H1 (cell line): ENCODE data around the gene GIPC2. TPM values are rescaled to one million over a fixed set of nuclear protein-coding genes. Genes with fewer than 3 reads are reported as not detected.

Experiments
- ASH2L ChIP-seq: fragments of 200-600, 300-600 bp; sonication (generic); IDR thresholded peaks from one replicate; pipeline ENCODE4 v1.7.1; 2017; ENCODE audit warnings: low read length
- EGR1 ChIP-seq: IDR thresholded peaks from 2 replicates; pipeline ENCODE4 v1.6.1; 2011; ENCODE audit warnings: low read depth, low read length, borderline replicate concordance
- JUN ChIP-seq: IDR thresholded peaks from 2 replicates; pipeline ENCODE4 v1.6.1; 2011; ENCODE audit warnings: low read depth, mild to moderate bottlenecking, improper control_type of control experiment, low read length
- KDM5A ChIP-seq: fragments of 200-600 bp; IDR thresholded peaks from 2 replicates; pipeline ENCODE4 v1.7.1; 2012; ENCODE audit warnings: mild to moderate bottlenecking, low read length, inconsistent platforms, mixed read lengths
- MAFK ChIP-seq: IDR thresholded peaks from 2 replicates; pipeline ENCODE4 v1.6.1; 2012; ENCODE audit warnings: low read depth, mild to moderate bottlenecking, improper control_type of control experiment, low read length
- RAD21 ChIP-seq, 2 experiments: IDR thresholded peaks in 1 of 2; conservative IDR thresholded peaks in 1 of 2; 2 replicates each; pipeline ENCODE4 v1.6.1; 2011; ENCODE audit warnings: low read depth in 2 of 2, low read length in 2 of 2, improper control_type of control experiment in 1 of 2, inconsistent platforms in 1 of 2, mild to moderate bottlenecking in 1 of 2, moderate library complexity in 1 of 2
- SP4 ChIP-seq: IDR thresholded peaks from 2 replicates; pipeline ENCODE4 v1.6.1; 2012; ENCODE audit warnings: low read length, inconsistent platforms
- polyA plus RNA-seq, 7 experiments: library from polyadenylated mRNA; depleted of rRNA in 3 of 7; stranded (reverse) in 5 of 7; unstranded in 2 of 7; fragments of >200 nt in 5 of 7; fragments of 200-250 nt in 2 of 7; gene quantifications; 1 replicate in 5 of 7; 2 replicates in 1 of 7; 4 replicates in 1 of 7; pipeline versions ENCODE4 v1.2.1 to v1.2.3, GENCODE V29; 2011 to 2013; ENCODE audit warnings: missing spikeins in 2 of 7, mixed read lengths in 2 of 7
- total RNA-seq: library from RNA; stranded (reverse); fragmentation: NEBNext Ultra II Directional; extraction: Animal tissue kit (Norgen Biotek cat#: 25700); gene quantifications from 2 replicates; pipeline ENCODE4 v1.2.1, GENCODE V29; 2021
- TF ChIP-seq, protein P1 (sequence below): fragments of 300-600 bp; sonication (generic); IDR thresholded peaks from 2 replicates; pipeline ENCODE4 v1.7.1; 2012; ENCODE audit warnings: low read length, moderate library complexity, mild to moderate bottlenecking, inconsistent platforms; ENCODE audit not compliant: insufficient replicate concordance
- TF ChIP-seq, protein P2 (sequence below): IDR thresholded peaks from 2 replicates; pipeline ENCODE4 v1.6.1; 2012; ENCODE audit warnings: inconsistent platforms

Gene GIPC2
- total and polyA plus RNA-seq, 2 of the 8 experiments (the other 6 are each of a cell fraction or from before 2014, with no cell fraction given) = 0.29 to 0.69 TPM

DNA sequence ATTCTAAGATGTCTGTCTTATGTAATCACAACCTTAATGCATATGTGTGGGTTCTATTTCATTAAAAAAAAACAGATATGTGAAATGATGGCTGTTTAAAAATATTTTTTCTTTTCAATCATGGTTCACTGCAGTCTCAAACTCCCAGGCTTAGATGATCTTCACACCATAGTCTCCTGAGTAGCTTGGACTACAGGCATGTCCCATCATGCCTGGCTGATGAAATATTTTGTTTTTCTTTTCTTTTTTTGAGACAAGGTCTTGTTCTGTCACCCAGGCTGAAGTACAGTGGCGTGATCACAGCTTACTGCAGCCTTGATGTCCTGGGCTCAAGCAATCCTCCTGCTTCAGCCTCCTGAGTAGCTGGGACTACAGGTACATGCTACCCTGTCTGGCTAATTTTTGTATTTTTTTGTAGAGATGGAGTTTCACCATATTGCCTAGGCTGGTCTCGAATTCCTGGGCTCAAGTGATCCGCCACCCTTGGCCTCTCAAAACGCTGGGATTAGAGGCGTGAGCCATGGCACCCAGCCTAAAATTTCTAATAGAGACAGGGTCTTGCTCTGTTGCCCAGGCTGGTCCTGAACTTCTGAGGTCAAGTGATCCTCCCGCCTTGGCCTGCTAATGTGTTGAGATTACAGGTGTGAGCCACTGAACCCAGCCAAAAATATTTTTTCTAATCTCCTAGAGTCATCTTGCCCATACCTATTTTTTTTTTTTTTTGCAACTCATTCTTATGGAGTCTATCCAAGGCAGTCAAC, 67.6 kb downstream of the GIPC2 start (continued):
- TF ChIP-seq, protein P1, sequence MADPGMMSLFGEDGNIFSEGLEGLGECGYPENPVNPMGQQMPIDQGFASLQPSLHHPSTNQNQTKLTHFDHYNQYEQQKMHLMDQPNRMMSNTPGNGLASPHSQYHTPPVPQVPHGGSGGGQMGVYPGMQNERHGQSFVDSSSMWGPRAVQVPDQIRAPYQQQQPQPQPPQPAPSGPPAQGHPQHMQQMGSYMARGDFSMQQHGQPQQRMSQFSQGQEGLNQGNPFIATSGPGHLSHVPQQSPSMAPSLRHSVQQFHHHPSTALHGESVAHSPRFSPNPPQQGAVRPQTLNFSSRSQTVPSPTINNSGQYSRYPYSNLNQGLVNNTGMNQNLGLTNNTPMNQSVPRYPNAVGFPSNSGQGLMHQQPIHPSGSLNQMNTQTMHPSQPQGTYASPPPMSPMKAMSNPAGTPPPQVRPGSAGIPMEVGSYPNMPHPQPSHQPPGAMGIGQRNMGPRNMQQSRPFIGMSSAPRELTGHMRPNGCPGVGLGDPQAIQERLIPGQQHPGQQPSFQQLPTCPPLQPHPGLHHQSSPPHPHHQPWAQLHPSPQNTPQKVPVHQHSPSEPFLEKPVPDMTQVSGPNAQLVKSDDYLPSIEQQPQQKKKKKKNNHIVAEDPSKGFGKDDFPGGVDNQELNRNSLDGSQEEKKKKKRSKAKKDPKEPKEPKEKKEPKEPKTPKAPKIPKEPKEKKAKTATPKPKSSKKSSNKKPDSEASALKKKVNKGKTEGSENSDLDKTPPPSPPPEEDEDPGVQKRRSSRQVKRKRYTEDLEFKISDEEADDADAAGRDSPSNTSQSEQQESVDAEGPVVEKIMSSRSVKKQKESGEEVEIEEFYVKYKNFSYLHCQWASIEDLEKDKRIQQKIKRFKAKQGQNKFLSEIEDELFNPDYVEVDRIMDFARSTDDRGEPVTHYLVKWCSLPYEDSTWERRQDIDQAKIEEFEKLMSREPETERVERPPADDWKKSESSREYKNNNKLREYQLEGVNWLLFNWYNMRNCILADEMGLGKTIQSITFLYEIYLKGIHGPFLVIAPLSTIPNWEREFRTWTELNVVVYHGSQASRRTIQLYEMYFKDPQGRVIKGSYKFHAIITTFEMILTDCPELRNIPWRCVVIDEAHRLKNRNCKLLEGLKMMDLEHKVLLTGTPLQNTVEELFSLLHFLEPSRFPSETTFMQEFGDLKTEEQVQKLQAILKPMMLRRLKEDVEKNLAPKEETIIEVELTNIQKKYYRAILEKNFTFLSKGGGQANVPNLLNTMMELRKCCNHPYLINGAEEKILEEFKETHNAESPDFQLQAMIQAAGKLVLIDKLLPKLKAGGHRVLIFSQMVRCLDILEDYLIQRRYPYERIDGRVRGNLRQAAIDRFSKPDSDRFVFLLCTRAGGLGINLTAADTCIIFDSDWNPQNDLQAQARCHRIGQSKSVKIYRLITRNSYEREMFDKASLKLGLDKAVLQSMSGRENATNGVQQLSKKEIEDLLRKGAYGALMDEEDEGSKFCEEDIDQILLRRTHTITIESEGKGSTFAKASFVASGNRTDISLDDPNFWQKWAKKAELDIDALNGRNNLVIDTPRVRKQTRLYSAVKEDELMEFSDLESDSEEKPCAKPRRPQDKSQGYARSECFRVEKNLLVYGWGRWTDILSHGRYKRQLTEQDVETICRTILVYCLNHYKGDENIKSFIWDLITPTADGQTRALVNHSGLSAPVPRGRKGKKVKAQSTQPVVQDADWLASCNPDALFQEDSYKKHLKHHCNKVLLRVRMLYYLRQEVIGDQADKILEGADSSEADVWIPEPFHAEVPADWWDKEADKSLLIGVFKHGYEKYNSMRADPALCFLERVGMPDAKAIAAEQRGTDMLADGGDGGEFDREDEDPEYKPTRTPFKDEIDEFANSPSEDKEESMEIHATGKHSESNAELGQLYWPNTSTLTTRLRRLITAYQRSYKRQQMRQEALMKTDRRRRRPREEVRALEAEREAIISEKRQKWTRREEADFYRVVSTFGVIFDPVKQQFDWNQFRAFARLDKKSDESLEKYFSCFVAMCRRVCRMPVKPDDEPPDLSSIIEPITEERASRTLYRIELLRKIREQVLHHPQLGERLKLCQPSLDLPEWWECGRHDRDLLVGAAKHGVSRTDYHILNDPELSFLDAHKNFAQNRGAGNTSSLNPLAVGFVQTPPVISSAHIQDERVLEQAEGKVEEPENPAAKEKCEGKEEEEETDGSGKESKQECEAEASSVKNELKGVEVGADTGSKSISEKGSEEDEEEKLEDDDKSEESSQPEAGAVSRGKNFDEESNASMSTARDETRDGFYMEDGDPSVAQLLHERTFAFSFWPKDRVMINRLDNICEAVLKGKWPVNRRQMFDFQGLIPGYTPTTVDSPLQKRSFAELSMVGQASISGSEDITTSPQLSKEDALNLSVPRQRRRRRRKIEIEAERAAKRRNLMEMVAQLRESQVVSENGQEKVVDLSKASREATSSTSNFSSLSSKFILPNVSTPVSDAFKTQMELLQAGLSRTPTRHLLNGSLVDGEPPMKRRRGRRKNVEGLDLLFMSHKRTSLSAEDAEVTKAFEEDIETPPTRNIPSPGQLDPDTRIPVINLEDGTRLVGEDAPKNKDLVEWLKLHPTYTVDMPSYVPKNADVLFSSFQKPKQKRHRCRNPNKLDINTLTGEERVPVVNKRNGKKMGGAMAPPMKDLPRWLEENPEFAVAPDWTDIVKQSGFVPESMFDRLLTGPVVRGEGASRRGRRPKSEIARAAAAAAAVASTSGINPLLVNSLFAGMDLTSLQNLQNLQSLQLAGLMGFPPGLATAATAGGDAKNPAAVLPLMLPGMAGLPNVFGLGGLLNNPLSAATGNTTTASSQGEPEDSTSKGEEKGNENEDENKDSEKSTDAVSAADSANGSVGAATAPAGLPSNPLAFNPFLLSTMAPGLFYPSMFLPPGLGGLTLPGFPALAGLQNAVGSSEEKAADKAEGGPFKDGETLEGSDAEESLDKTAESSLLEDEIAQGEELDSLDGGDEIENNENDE = no peak
- TF ChIP-seq JUN (no peak), MAFK (no peak), RAD21 (IDR thresholded peaks at IDR 0.05 in 1 of 2, conservative IDR thresholded peaks at IDR 0.05 in 1 of 2; ENCODE audit: low read depth in 2 of 2, low read length in 2 of 2) (no peak), EGR1 (no peak), KDM5A (no peak), SP4 (no peak), ASH2L (no peak)
- TF ChIP-seq, protein P2, sequence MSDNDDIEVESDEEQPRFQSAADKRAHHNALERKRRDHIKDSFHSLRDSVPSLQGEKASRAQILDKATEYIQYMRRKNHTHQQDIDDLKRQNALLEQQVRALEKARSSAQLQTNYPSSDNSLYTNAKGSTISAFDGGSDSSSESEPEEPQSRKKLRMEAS = no peak
